ENCODE results near the gene NAA40.

Gene NAA40

GRCh38 chr11:63999349-64000025 is 60.7 kb downstream of the NAA40 start:
- TF ChIP-seq CTCF (IDR thresholded peaks at IDR 0.05): no peak

- no peak for TF ChIP-seq CTCF (IDR thresholded peaks at IDR 0.05)
Observed at GRCh38 chr11:64000026-64000739, 61.4 kb downstream of the NAA40 start.

- TF ChIP-seq CTCF (IDR thresholded peaks at IDR 0.05): no peak
Observed at GRCh38 chr11:64000740-64001483, 62.1 kb downstream of the NAA40 start.

GRCh38 chr11:64001484-64002420 is 63.0 kb downstream of the NAA40 start:
- TF ChIP-seq CTCF (IDR thresholded peaks at IDR 0.05): no peak

- no peak for TF ChIP-seq CTCF (IDR thresholded peaks at IDR 0.05)
Observed at GRCh38 chr11:64003807-64004589, 65.2 kb downstream of the NAA40 start.

- no peak for TF ChIP-seq CTCF (IDR thresholded peaks at IDR 0.05)
Observed at GRCh38 chr11:64004590-64004984, 65.8 kb downstream of the NAA40 start.

Measured in LNCAP (cell line).